ENCODE results near the gene MFNG. TPM values are rescaled to one million over a fixed set of nuclear protein-coding genes. Genes with fewer than 3 reads are reported as not detected.

The MFNG gene
- total and polyA plus RNA-seq, 2 experiments from 2014 or later = 3.3 TPM

- Histone ChIP-seq H3K9me3 (ENCODE audit: low read depth) (no peaks in the 10 kb centered on the region), H3K27me3 (no peaks in the 10 kb centered on the region), H3K9me2 (replicated peaks; ENCODE audit: insufficient read depth) (no peaks in the 10 kb centered on the region), H2AFZ (no peak overlapping the region), H3K4me2 (no peak overlapping the region), H3K4me1 (ENCODE audit: insufficient read depth) (no peaks in the 10 kb centered on the region), H4K20me1 (ENCODE audit: insufficient read depth, poor library complexity, severe bottlenecking) (no peaks in the 10 kb centered on the region), H3K4me3 (no peak overlapping the region), H3K79me2 (no peaks in the 10 kb centered on the region), H3K27ac (no peak overlapping the region), H3K36me3 (replicated peaks; ENCODE audit: insufficient read depth, low read depth) (no peaks in the 10 kb centered on the region)
- DNase-seq (ENCODE audit: low spot score) = no peak
- TF ChIP-seq EZH2phosphoT487 (IDR thresholded peaks at IDR 0.05; ENCODE audit: low read depth, severe bottlenecking, unreplicated experiment) = no peak
- TF ChIP-seq CTCF (IDR thresholded peaks at IDR 0.05; ENCODE audit: poor library complexity) = no peak
- no peak for TF ChIP-seq EZH2 (IDR thresholded peaks at IDR 0.05; ENCODE audit: borderline replicate concordance)
- WGBS (ENCODE audit: low lambda C conversion rate, missing lambda C conversion rate) = 93% methylated on average over 4 of the region's 4 CpGs
Observed at GRCh38 chr22:37440875-37441274, 45.3 kb downstream of the MFNG start.

GRCh38 chr22:37439347-37439746, 46.8 kb downstream of the MFNG start:
- Histone ChIP-seq H3K4me1 (ENCODE audit: insufficient read depth) (no peaks in the 10 kb centered on the region), H3K4me2 (no peak overlapping the region), H3K4me3 (no peak overlapping the region), H3K36me3 (replicated peaks; ENCODE audit: insufficient read depth, low read depth) (no peaks in the 10 kb centered on the region), H3K9me3 (ENCODE audit: low read depth) (no peaks in the 10 kb centered on the region), H3K79me2 (no peaks in the 10 kb centered on the region), H4K20me1 (ENCODE audit: insufficient read depth, poor library complexity, severe bottlenecking) (no peaks in the 10 kb centered on the region), H3K9me2 (replicated peaks; ENCODE audit: insufficient read depth) (no peaks in the 10 kb centered on the region), H2AFZ (no peak overlapping the region), H3K27me3 (no peaks in the 10 kb centered on the region), H3K27ac (no peak overlapping the region)
- 88% methylated on average over 5 of the region's 5 CpGs for WGBS (ENCODE audit: low lambda C conversion rate, missing lambda C conversion rate)
- no peak for TF ChIP-seq EZH2phosphoT487 (IDR thresholded peaks at IDR 0.05; ENCODE audit: low read depth, severe bottlenecking, unreplicated experiment)
- TF ChIP-seq CTCF (IDR thresholded peaks at IDR 0.05; ENCODE audit: poor library complexity) = no peak
- no peak for TF ChIP-seq EZH2 (IDR thresholded peaks at IDR 0.05; ENCODE audit: borderline replicate concordance)
- no peak for DNase-seq (ENCODE audit: low spot score)

- Histone ChIP-seq H3K36me3 (replicated peaks; ENCODE audit: insufficient read depth, low read depth) (no peaks in the 10 kb centered on the region), H3K27ac (no peak overlapping the region), H3K79me2 (no peaks in the 10 kb centered on the region), H3K4me2 (no peak overlapping the region), H4K20me1 (ENCODE audit: insufficient read depth, poor library complexity, severe bottlenecking) (no peaks in the 10 kb centered on the region), H3K9me3 (ENCODE audit: low read depth) (peaks cover 4% of the 10 kb centered on the region), H3K9me2 (replicated peaks; ENCODE audit: insufficient read depth) (no peaks in the 10 kb centered on the region), H3K27me3 (no peaks in the 10 kb centered on the region), H2AFZ (no peak overlapping the region), H3K4me3 (no peak overlapping the region), H3K4me1 (ENCODE audit: insufficient read depth) (peaks cover 4% of the 10 kb centered on the region)
- WGBS (ENCODE audit: low lambda C conversion rate, missing lambda C conversion rate) = 91% methylated on average over 5 of the region's 5 CpGs
- no peak for TF ChIP-seq EZH2 (IDR thresholded peaks at IDR 0.05; ENCODE audit: borderline replicate concordance)
- TF ChIP-seq CTCF (IDR thresholded peaks at IDR 0.05; ENCODE audit: poor library complexity) = no peak
- TF ChIP-seq EZH2phosphoT487 (IDR thresholded peaks at IDR 0.05; ENCODE audit: low read depth, severe bottlenecking, unreplicated experiment) = no peak
- DNase-seq (ENCODE audit: low spot score) = no peak
Observed at GRCh38 chr22:37435970-37436603, 50.1 kb downstream of the MFNG start.

Data from hepatocyte (in vitro differentiated cells).